CD4-positive, alpha-beta T cell (primary cell): ENCODE measurements around the gene SPOP. TPM values are rescaled to one million over a fixed set of nuclear protein-coding genes. Genes with fewer than 3 reads are reported as not detected.

Experiments
- ATAC-seq: fragments of 200-7000 bp; cut with Tn5 transposase; one replicate; pipeline ENCODE4 v1.10.0; 2022; ENCODE audit warnings: mild to moderate bottlenecking; ENCODE audit not compliant: poor library complexity
- CTCF ChIA-PET: fragments of 350-600 bp; sonication (Branson Sonifier 250); formaldehyde crosslinking; loops from one replicate; lab custom pipeline; 2021; ENCODE audit warnings: antibody characterized with exemption, inconsistent platforms; lab: Charles Lee
- POLR2A ChIA-PET: fragments of 350-600 bp; sonication (Branson Sonifier 250); formaldehyde crosslinking; loops from one replicate; lab custom pipeline; 2021; ENCODE audit warnings: antibody characterized with exemption, inconsistent platforms; lab: Charles Lee
- DNase-seq, 14 experiments: peaks; one replicate each; pipeline ENCODE4 v3.0.0-alpha.2; 2013 to 2020; ENCODE audit warnings: mixed read lengths in 2 of 14
- H3K27ac ChIP-seq, 2 donors: one replicate each; pipeline versions ENCODE4 v1.5.1 to v1.7.0; 2013; ENCODE audit warnings: low read length in 2 of 2, low read depth in 1 of 2, mild to moderate bottlenecking in 1 of 2
- H3K27me3 ChIP-seq, 2 experiments: 1 replicate in 1 of 2; 2 replicates in 1 of 2; pipeline versions ENCODE4 v1.6.1 to v1.7.0; 2013; ENCODE audit warnings: low read length in 2 of 2, control low read depth in 1 of 2, mild to moderate bottlenecking in 1 of 2, moderate library complexity in 1 of 2; ENCODE audit not compliant: insufficient read depth in 2 of 2, control insufficient read depth in 1 of 2
- H3K36me3 ChIP-seq: one replicate; pipeline ENCODE4 v1.6.1; 2013; ENCODE audit warnings: low read length, control low read depth; ENCODE audit not compliant: insufficient read depth
- H3K4me1 ChIP-seq: one replicate; pipeline ENCODE4 v1.6.1; 2013; ENCODE audit warnings: low read length, control low read depth; ENCODE audit not compliant: insufficient read depth
- H3K4me3 ChIP-seq: one replicate; pipeline ENCODE4 v1.5.1; 2013; ENCODE audit warnings: mild to moderate bottlenecking, low read length, moderate library complexity
- H3K9me3 ChIP-seq, 2 experiments: 1 replicate in 1 of 2; 2 replicates in 1 of 2; pipeline versions ENCODE4 v1.6.1 to v1.7.0; 2013; ENCODE audit warnings: low read length in 2 of 2, mild to moderate bottlenecking in 2 of 2, control low read depth in 1 of 2, moderate library complexity in 1 of 2; ENCODE audit not compliant: control insufficient read depth in 1 of 2, insufficient read depth in 1 of 2
- H3K27ac Mint-ChIP-seq: one replicate; pipeline ENCODE4 v1.8.0; 2020; ENCODE audit warnings: mixed read lengths
- H3K27me3 Mint-ChIP-seq: one replicate; pipeline ENCODE4 v1.8.0; 2021; ENCODE audit warnings: mixed read lengths
- H3K36me3 Mint-ChIP-seq: one replicate; pipeline ENCODE4 v1.8.0; 2021; ENCODE audit warnings: low read depth, mixed read lengths
- H3K4me1 Mint-ChIP-seq: one replicate; pipeline ENCODE4 v1.8.0; 2021; ENCODE audit warnings: low read depth, mixed read lengths
- H3K4me3 Mint-ChIP-seq: one replicate; pipeline ENCODE4 v1.8.0; 2020; ENCODE audit warnings: mild to moderate bottlenecking, mixed read lengths
- H3K9me3 Mint-ChIP-seq: one replicate; pipeline ENCODE4 v1.8.0; 2020; ENCODE audit warnings: mixed read lengths
- CTCF ChIP-seq: fragments of 200-600 bp; IDR thresholded peaks from one replicate; pipeline ENCODE4 v1.8.0; 2022; ENCODE audit warnings: antibody characterized with exemption, mild to moderate bottlenecking
- intact Hi-C, 2 experiments: fragments of 100-400 bp; cut with DNase I in 1 of 2; cut with micrococcal nuclease in 1 of 2; formaldehyde crosslinking; loops; one replicate each; pipeline versions ENCODE4 v1.15.1 to v1.9.0; 2023 to 2025; cut with DNase I, micrococcal nuclease
- total RNA-seq, 174 experiments: library from RNA in 2 of 174; stranded (reverse) in 2 of 174; gene quantifications; one replicate each; pipeline ENCODE4 v1.2.3 and lab custom pipeline; 2021 to 2026

SPOP gene
- total RNA-seq, 2 experiments from 2014 or later, result 38.7 to 41.5 TPM

- Mint-ChIP-seq H3K9me3 (no peaks in the 10 kb centered on the region), H3K4me1 (no peaks in the 10 kb centered on the region), H3K27ac (no peak overlapping the region), H3K4me3 (no peak overlapping the region), H3K36me3 (peaks cover 74% of the 10 kb centered on the region), H3K27me3 (no peaks in the 10 kb centered on the region)
- Histone ChIP-seq H3K4me3 (no peak overlapping the region), H3K36me3 (peaks cover 60% of the 10 kb centered on the region), H3K9me3 (no peaks in the 10 kb centered on the region), H3K27me3 (no peaks in the 10 kb centered on the region), H3K4me1 (no peaks in the 10 kb centered on the region), H3K27ac (no peak overlapping the region)
- no peak for ATAC-seq
- POLR2A ChIA-PET, result no interaction called here
- CTCF ChIA-PET, result interaction anchor here (4.0 kb wide), 1 partner anchor 26 kb away, joined by 14 read pairs; no protein-coding TSS in a partner anchor
- DNase-seq, result no peak
- TF ChIP-seq CTCF, result no peak
- intact Hi-C loops, result no loop called here
Measured at GRCh38 chr17:49595980-49596379, 81.9 kb downstream of the SPOP start.

GRCh38 chr17:49595328-49595727, 82.6 kb downstream of the SPOP start:
- ATAC-seq (no peak), DNase-seq (no peak)
- H3K4me3 ChIP-seq, result no peak overlapping the region
- H3K9me3 ChIP-seq, result no peaks in the 10 kb centered on the region
- H3K4me1 ChIP-seq, result no peaks in the 10 kb centered on the region
- ChIA-PET CTCF (interaction anchor here (4.0 kb wide), 1 partner anchor 25 kb away, joined by 14 read pairs; no protein-coding TSS in a partner anchor), POLR2A (no interaction called here)
- Mint-ChIP-seq H3K4me1 (no peaks in the 10 kb centered on the region), H3K27me3 (no peaks in the 10 kb centered on the region), H3K9me3 (no peaks in the 10 kb centered on the region), H3K36me3 (peaks cover 71% of the 10 kb centered on the region), H3K27ac (no peak overlapping the region), H3K4me3 (no peak overlapping the region)
- intact Hi-C loops, result no loop called here
- TF ChIP-seq CTCF, result no peak
- peaks cover 57% of the 10 kb centered on the region for H3K36me3 ChIP-seq
- no peak overlapping the region for H3K27ac ChIP-seq
- no peaks in the 10 kb centered on the region for H3K27me3 ChIP-seq

GRCh38 chr17:49592263-49592662, 85.6 kb downstream of the SPOP start:
- intact Hi-C loops, result no loop called here

More at GRCh38 chr17:49592263-49592662, 85.6 kb downstream of the SPOP start:
- no peak for ATAC-seq
- Histone ChIP-seq H3K9me3 (no peaks in the 10 kb centered on the region), H3K4me1 (peaks cover 6% of the 10 kb centered on the region), H3K36me3 (peaks cover 27% of the 10 kb centered on the region), H3K27me3 (no peaks in the 10 kb centered on the region), H3K4me3 (no peak overlapping the region), H3K27ac (no peak overlapping the region)
- Mint-ChIP-seq H3K27me3 (no peaks in the 10 kb centered on the region), H3K27ac (no peak overlapping the region), H3K9me3 (no peaks in the 10 kb centered on the region), H3K4me1 (peaks cover 6% of the 10 kb centered on the region), H3K36me3 (peaks cover 40% of the 10 kb centered on the region), H3K4me3 (no peak overlapping the region)
- no peak for DNase-seq
- TF ChIP-seq CTCF, result no peak
- POLR2A ChIA-PET, result no interaction called here
- CTCF ChIA-PET, result no interaction called here
